Fibroblast of skin of abdomen (primary cell): Measurements from ENCODE around the gene SC5D.

Experiments used
- DNase-seq: peaks from one replicate; pipeline ENCODE4 v3.0.0-alpha.2; 2013

The SC5D gene

GRCh38 chr11:121293288-121293594, 670 bp downstream of the SC5D start:
- no peak for DNase-seq

DNA sequence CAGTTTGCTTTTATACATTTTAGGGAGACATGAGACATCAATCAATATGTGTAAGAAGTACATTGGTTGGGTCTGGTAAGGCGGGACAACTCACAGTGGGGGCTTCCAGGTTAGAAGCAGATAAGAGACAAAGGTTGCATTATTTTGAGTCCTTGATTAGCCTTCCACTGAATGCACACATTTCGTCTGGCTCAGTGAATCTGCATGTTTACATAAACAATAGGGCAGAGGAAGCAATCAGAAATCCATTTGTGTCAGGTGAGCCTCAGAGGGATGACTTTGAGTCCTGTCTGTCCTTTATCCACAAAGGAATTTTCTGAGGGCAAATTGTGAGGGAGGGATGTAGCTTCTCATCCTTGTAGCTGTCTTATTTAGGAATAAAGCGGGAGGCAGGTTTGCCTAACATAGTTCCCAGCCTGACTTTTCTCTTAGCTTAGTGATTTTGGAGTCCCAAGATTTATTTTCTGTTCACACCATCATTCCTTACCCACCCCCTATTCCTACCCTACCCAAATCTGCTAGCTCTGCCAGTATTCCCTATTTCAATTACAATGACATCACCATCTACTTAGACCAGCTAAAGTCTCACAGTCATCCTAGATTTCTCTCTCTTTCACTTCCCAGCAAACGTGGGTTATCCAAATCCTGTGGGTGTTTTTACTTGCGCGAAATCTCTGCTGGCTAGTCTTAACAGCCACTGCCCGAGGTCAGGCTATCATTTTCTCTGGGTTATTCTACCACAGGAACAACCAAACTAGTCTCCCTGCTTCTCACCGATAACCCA, 2.9 kb downstream of the SC5D start:
- no peak for DNase-seq

DNA sequence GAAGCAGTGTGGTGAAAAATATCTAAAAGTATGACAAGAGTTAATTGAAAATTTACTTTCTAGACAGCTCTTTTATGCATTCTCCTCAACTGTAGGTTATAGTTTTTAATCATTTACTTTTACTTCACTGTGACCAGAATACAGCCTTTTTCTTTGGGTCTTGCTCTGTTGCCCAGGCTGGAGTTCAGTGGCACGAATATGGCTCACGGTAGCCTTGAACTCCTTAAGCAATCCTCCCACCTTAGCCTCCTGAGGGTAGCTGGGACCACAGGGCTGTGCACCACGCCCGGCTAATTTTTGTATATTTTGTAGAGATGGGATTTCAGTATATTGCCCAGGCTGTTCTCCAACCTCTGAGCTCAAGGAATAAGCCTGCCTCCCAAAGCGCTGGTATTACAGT, 5.3 kb downstream of the SC5D start:
- no peak for DNase-seq

- no peak for DNase-seq
Observed at GRCh38 chr11:121298774-121299173, 6.2 kb downstream of the SC5D start.

- DNase-seq: no peak
Observed at GRCh38 chr11:121299417-121299816, 6.8 kb downstream of the SC5D start.

DNA sequence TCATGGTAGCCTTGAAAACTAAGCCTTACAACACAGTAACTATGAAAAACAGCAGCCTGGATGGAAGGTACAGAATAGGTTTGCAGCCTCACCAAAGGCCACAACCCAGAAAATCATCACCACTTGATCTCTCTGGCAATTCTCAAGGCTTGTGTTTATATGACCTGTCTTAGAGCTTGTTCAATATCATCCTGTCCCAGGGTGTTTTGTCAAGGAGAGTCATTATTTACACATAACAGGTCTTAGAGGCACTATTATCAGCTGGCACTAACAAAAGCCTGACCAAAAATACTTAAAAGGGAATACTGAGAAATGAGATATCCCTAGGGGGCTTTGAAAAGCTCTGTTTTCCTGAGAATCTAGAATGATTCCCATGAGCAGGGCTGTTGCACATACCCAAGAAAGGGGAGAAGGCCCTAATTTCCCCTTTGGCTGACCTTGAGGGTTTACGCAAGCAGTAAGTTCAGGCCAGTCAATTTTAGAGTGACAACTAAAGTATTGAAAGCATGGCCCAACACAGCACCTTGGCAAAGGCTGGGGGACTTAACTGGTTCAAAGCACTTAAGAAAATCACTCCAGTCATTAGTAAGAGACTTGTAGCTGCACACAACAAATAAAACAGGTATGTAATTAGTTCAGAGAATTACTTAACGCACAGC, 7.9 kb downstream of the SC5D start:
- DNase-seq: no peak

DNA sequence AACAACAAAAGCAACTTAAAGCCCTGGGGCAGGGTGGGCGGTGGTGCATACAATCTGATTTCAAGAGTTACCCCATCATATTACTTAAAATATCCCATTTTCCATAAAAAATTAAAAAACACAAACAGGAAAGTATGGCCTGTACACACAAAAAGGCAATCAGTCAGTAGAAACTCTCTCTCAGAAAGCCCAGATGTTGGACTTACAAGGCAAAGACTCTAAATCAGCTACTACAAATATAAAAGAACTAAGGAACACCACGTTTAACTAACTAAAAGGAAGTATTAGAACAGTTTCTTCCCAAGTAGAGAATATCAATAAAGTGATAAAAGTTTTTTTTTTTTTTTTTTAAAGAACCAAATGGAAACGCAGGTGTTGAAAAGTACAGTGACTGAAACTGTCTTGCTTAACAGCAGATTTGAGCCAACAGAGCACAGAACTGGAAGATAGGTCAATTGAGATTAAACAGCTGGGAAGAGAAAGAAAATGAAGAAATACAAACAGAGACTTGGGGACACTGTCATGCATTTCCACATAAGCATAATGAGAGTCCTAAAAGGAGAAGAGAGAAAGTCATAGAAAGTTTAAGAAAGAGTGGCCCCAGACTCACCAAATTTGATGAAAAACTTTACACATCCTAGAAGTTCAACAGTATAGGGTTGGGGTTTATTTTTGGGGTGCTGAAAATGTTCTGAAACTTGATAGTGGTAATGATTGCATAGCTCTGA, 8.6 kb downstream of the SC5D start:
- DNase-seq: no peak

GRCh38 chr11:121304759-121305158, 12.2 kb downstream of the SC5D start:
- no peak for DNase-seq

DNA sequence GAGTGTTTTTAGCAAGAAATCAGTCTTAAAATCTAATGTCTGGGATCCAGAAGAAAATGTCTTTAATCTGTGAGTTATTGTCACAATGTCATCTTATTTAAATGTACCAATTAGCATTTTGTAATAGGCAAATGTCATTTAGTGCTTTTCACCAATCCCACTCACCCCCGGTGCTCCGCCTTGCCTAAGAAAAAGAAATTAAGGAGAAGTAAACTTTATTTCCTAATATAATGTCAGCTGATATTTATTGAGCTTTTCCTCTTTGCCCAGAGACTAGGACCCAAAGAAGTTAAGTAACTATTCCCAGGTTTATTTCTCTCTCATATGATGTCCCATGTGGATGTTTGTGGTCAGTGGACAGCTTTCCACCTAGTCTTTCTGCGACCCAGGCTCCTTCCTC, 16.2 kb downstream of the SC5D start:
- DNase-seq: no peak

DNA sequence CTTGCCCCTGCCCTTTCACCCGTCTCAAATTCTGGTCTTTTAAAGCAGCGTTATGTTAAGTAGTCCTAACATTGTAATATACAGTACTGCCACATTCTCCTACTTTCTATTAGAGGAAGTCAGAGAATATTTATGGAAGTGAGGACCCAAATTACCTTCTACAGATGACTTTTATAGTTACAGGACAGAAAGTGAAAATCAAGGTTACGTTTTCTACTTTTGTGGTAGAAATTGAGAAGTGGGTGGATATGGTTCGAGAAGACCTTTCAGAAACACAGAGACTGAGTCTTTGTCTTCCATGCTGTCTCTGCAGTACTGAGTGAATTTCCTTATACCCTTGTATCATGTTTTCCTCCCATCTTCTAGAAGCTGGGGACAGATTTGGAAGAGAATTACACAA, 17.1 kb downstream of the SC5D start:
- no peak for DNase-seq

- DNase-seq: no peak
Observed at GRCh38 chr11:121310908-121311307, 18.3 kb downstream of the SC5D start.

GRCh38 chr11:121311373-121311772, 18.8 kb downstream of the SC5D start:
- no peak for DNase-seq

DNA sequence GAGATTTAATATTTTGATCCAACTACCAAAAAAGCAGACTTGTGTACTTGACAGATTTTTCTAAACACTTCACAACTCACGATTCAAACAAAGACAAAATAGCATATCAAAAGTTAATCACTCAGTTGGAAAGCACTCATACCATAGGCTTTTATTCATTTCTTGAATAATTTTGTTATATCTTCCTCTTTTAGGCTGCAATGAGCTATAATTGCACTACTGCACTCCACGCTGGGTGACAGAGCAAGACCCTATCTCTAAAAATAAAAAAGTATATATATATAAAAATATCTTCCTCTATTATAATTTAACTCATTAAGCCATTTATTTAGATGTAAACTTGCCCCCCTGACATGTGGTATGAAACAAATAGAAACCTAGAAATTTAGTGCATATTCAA, 19.9 kb downstream of the SC5D start:
- DNase-seq: no peak

DNA sequence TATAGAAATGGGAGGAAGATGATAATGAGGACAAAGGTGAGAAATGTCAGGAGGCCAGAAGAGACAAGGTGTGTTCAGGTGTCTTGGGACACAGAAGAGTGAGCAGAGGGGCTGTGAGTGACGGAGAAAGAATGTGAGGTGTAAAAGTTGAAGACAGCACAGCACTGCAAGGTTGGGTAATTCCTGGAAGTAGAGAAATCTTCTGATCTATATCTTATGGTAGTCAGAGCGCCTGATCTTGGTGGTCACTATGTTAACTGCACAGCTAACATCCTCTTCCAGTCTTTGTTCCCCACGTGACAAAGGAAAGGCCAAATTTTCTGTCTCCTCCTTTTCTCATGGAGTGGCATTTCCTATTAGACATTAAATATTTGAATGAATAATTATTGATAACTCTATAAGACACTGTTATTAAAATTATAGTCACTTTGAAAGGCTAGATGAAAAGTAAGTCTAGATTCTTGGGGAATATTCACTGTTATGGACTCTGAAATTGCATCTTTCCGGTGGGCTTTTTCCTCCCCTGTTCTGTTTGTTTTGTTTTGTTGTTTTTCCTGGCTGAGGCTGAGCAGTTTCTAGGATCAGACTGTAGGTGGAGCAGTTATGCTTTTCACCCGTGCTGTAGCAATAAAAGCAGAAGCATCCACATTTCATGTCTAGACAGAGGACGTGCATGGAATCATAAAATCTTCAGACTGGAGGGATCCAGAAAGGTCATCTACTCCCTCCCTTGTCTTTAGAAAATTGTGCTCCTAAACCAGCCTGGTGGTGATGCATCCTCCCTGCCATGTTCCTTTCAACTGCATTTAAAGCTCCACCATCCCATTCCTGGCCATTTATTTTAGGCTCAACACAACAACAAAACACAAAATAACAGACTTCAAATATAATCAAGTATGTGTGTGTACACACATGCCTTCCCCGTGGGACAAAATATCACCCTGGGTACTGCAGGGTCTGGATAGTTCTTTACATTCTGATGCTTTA, 26.6 kb downstream of the SC5D start:
- DNase-seq: peak; percentile 62

DNA sequence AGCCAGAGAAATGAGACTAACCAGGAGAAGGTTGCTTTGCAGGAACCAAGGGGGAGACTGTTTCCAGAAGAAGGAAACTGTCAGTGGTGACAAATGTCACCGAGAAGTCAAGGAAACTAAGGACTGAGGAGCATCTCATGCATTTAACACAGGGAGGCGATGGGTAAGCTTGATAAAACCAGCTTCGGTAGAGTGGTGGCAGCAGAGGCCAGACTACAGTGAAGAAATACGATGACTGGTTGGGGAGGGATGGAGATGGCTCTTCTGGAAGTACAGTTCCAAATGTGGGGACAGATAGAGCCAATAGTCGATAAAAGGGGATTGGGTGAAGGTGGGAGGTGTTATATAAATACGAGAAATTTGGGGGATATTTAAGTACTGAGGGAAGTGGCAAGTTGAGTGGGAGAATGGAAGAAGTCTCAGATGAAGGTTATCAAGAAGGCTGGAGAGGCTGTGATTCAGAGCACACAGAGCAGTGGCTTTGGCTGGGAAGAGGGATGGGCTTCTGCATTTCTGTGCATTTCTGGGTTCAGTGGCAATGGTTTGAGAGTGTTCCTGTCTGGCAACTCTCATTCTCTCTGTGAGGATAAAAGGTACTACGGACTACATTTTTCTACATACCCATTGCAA, 29.2 kb downstream of the SC5D start:
- DNase-seq: peak; percentile 17

DNA sequence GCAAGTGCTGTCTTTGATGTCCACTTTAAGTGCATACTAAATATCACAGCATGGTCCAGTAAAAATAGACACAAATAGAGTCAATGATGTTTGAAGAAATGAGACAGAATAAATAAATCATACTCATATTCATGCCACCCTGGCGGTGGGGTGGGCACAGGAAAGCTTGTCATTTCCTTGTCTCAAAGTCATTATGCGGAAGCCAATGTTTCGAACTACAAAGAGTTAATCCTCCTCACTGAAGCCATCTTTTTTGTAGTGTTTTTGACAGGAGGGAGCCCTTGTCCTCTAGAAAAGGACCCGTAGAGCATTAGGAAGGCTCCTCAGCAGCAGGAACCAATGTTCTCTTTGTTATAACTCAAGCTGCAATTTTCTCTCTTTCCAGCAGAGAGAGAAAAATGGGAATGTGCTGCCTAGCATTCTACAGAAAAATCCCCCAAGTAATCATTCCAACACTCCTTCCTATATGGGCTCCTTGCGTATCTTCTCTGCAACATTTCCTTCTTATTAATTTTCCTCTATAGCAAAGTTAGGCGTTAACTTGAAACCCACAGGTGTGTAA, 30.6 kb downstream of the SC5D start:
- DNase-seq: no peak

DNA sequence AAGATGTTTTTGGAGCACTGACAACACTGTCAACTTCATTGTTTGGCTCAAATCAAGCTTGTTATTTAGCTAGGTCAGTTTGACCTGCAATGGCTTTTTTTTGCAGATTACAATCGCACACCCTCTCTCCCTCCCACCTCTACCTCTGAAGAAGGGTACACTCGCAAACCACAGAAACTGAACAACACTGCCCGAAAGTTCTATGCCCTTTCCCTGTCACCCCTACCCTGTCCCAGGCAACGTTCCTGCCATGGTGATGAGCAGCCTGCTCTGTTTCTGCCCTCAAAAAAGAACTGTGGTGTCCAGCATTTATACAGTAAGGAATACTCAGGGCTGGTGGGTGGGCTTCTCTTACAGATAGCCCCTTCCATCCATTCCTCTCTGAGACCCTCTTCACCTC, 33.7 kb downstream of the SC5D start:
- DNase-seq: no peak

- no peak for DNase-seq
Observed at GRCh38 chr11:121327553-121327952, 35.0 kb downstream of the SC5D start.

- DNase-seq: no peak
Observed at GRCh38 chr11:121328176-121328966, 35.8 kb downstream of the SC5D start.

DNA sequence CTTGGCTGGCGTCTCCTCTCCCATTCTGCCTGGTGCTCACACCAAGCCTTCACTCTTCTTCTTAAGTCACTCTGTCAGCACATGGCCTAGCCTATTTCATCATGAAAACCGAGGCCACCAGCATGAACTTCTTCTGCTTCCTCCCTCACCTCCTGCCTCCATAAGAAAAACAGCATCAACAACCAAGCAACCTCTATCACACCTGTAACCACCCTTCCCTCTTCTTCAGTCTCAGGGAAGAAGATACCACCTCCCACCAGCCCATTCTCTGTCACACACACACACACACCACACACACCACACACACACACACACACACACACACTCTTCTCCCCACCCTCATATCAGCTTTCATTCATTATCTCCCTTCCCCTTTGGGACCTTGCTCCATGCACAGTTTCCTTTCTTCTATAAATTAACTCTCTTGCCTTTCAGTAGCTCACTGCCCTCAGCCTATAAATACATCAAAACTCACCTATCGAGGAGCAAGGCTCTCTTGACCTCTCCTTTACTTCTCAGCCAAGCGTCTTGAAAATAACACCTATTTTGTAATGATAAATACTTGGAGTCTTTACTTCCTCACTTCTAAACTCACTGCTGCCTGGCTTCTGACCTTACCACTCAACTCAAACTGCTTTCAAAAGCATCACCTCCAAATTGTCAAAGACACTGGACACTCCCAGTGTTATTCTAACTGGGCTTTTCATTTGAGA, 36.6 kb downstream of the SC5D start:
- DNase-seq: no peak
